ENCODE results near the gene KTN1. TPM values are rescaled to one million over a fixed set of nuclear protein-coding genes. Genes with fewer than 3 reads are reported as not detected.

Gene KTN1
- total RNA-seq, 1 experiment from 2014 or later: 125 TPM

- Mint-ChIP-seq H3K27ac (no peak overlapping the region), H3K27me3 (ENCODE audit: low read depth) (no peaks in the 10 kb centered on the region), H3K9me3 (no peaks in the 10 kb centered on the region), H3K4me3 (no peak overlapping the region), H3K36me3 (0 out of 2 replicates have a peak, but pooled peaks cover 4% of the 10 kb centered on the region), H3K4me1 (no peaks in the 10 kb centered on the region)
- POLR2A ChIA-PET: no interaction called here
- ATAC-seq: no peak
- CTCF ChIA-PET: interaction anchor here (0.6 to 1.4 kb wide), 2 partner anchors 111 to 140 kb away, joined by 3 to 5 read pairs; no protein-coding TSS in a partner anchor
- TF ChIP-seq ZNF138 (CRISPR knock-in tag; conservative IDR thresholded peaks at IDR 0.05): no peak
- no peak for TF ChIP-seq USF1 (CRISPR knock-in tag; IDR thresholded peaks at IDR 0.05)
- TF ChIP-seq CBFB (CRISPR knock-in tag; IDR thresholded peaks at IDR 0.05; ENCODE audit: low read depth): no peak
- TF ChIP-seq MAX (CRISPR knock-in tag; IDR thresholded peaks at IDR 0.05): no peak
- no peak for TF ChIP-seq TEAD1 (CRISPR knock-in tag; IDR thresholded peaks at IDR 0.05)
- TF ChIP-seq ZNF416 (CRISPR knock-in tag; IDR thresholded peaks at IDR 0.05): no peak
- TF ChIP-seq ESRRA (CRISPR knock-in tag; IDR thresholded peaks at IDR 0.05; ENCODE audit: borderline replicate concordance): no peak
- no peak for TF ChIP-seq FOXP4 (CRISPR knock-in tag; IDR thresholded peaks at IDR 0.05)
- no peak for TF ChIP-seq MXD4 (CRISPR knock-in tag; IDR thresholded peaks at IDR 0.05; ENCODE audit: borderline replicate concordance)
- no peak for TF ChIP-seq GABPB1 (CRISPR knock-in tag; IDR thresholded peaks at IDR 0.05)
- no peak for TF ChIP-seq MLX (CRISPR knock-in tag; IDR thresholded peaks at IDR 0.05)
- DNase-seq (ENCODE audit: low spot score): no peak
These were observed 22.9 kb upstream of the KTN1 start for GRCh38 chr14:55556929-55557623.

GRCh38 chr14:55562135-55562534 lies 17.9 kb upstream of the KTN1 start:
- ATAC-seq (no peak), DNase-seq (ENCODE audit: low spot score) (no peak)
- 0 out of 2 replicates have a peak, but pooled peaks cover 4% of the 10 kb centered on the region for H3K36me3 Mint-ChIP-seq
- TF ChIP-seq PRRX2 (CRISPR knock-in tag; IDR thresholded peaks at IDR 0.05) (no peak), CREB1 (CRISPR knock-in tag; IDR thresholded peaks at IDR 0.05) (no peak), NFYB (CRISPR knock-in tag; conservative IDR thresholded peaks at IDR 0.05; ENCODE audit: low read depth) (no peak), ZBTB43 (CRISPR knock-in tag; IDR thresholded peaks at IDR 0.05) (no peak), ZNF532 (CRISPR knock-in tag; IDR thresholded peaks at IDR 0.05; ENCODE audit: borderline replicate concordance) (no peak), FOXJ3 (CRISPR knock-in tag; IDR thresholded peaks at IDR 0.05; ENCODE audit: borderline replicate concordance) (no peak), TEAD1 (CRISPR knock-in tag; IDR thresholded peaks at IDR 0.05) (no peak)
- H3K4me1 Mint-ChIP-seq: no peaks in the 10 kb centered on the region
- no peak overlapping the region for H3K4me3 Mint-ChIP-seq
- no peak overlapping the region for H3K27ac Mint-ChIP-seq
- ChIA-PET POLR2A (no interaction called here), CTCF (no interaction called here)
- no peaks in the 10 kb centered on the region for H3K9me3 Mint-ChIP-seq
- H3K27me3 Mint-ChIP-seq (ENCODE audit: low read depth): no peaks in the 10 kb centered on the region
